Measurements from ENCODE around the gene HIPK1.

HIPK1 gene

DNA sequence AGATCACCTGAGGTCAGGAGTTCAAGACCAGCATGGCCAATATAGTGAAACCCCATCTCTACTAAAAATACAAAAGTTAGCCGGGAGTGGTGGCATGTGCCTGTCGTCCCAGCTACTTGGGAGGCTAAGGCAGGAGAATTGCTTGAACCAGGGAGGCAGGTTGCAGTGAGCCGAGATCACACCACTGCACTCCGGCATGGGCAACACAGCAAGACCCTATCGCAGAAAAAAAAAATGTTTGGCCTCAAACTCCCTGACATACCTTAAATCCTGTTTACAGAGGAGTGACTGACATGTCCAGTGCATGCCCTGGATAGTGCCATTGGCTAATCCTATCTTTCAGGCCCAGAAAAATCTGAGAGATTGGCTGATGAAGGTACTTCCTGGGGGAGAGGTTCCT is 12.2 kb upstream of the HIPK1 start:
- TF ChIP-seq, protein P1, sequence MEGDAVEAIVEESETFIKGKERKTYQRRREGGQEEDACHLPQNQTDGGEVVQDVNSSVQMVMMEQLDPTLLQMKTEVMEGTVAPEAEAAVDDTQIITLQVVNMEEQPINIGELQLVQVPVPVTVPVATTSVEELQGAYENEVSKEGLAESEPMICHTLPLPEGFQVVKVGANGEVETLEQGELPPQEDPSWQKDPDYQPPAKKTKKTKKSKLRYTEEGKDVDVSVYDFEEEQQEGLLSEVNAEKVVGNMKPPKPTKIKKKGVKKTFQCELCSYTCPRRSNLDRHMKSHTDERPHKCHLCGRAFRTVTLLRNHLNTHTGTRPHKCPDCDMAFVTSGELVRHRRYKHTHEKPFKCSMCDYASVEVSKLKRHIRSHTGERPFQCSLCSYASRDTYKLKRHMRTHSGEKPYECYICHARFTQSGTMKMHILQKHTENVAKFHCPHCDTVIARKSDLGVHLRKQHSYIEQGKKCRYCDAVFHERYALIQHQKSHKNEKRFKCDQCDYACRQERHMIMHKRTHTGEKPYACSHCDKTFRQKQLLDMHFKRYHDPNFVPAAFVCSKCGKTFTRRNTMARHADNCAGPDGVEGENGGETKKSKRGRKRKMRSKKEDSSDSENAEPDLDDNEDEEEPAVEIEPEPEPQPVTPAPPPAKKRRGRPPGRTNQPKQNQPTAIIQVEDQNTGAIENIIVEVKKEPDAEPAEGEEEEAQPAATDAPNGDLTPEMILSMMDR (IDR thresholded peaks at IDR 0.05), result no peak
- no peak for TF ChIP-seq ZFX (IDR thresholded peaks at IDR 0.05; ENCODE audit: borderline replicate concordance)
- no peak overlapping the region for H3K27ac ChIP-seq

DNA sequence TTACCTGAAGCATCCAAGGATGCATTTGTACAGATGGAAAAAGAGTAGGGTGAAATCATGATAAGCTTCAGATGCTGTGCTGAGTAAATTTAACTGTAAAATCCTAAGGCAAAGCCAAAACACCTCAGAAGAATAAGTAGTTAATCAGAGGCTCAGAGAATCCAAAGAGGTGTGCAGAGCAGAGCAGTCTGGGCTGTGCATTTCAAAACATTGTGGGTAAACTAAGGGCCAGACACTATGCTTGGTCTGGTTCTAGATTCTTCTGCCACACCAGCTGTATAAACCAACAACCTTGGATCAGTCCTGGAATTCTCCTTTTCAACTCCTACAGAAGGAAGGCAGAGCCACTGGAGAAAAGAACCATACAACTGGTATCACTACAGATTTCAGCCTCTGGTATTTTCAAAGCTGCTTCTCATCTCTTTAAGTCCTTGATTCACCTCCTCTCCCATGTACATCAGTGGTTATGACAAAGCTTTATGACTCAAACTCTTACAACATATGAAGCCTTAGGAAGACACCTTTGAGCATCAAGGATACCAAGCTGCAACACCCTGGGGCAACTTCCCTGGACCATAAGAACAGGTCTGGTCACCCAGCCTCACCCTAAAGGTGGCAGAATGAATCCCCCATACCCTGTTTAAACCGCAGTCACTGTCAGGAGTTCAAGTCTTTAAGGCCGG is 11.6 kb upstream of the HIPK1 start:
- H3K27ac ChIP-seq, result no peak overlapping the region
- TF ChIP-seq ZFX (IDR thresholded peaks at IDR 0.05; ENCODE audit: borderline replicate concordance), result no peak
- TF ChIP-seq, protein P1 (IDR thresholded peaks at IDR 0.05), result no peak

DNA sequence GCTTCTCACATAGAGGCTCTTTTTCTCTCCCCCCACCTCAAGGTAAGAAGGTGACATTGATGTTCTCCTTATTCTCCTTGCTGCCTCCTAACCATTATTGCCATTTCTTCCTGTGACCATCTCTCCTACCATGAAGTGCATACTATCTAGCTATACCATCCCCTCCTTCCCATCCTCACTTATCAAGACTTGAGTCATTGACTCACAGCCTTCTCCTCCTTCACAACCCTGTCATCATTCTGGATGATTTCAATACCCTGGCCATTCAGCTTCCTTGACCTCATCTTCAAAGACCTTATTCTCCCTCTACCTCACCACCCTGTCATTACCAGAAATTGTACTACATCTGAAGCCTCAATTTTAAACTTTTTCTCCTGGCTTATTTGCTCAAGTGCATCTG is 10.9 kb upstream of the HIPK1 start:
- H3K27ac ChIP-seq, result no peak overlapping the region
- TF ChIP-seq ZFX (IDR thresholded peaks at IDR 0.05; ENCODE audit: borderline replicate concordance), result no peak
- TF ChIP-seq, protein P1 (IDR thresholded peaks at IDR 0.05), result no peak

DNA sequence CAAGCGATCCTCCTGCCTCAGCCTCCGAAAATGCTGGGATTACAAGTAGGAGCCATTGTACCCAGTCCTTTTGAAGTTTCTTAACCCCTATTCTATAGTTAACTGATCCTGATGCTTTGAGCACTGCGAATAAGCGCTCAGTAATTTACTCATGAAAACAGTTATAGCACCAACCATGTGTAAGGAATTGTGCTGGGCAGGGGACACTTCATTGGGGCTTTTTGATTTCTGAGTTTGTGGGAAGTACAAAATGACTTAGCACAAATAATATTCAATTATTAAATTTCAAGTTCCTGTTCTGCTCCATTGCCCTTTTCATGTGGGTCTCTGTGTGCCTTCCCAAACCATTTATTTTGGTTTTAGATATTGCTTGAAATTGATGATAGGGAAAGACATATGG is 6.2 kb upstream of the HIPK1 start:
- TF ChIP-seq, protein P1 (IDR thresholded peaks at IDR 0.05), result no peak
- no peak for TF ChIP-seq ZFX (IDR thresholded peaks at IDR 0.05; ENCODE audit: borderline replicate concordance)
- H3K27ac ChIP-seq, result no peak overlapping the region

DNA sequence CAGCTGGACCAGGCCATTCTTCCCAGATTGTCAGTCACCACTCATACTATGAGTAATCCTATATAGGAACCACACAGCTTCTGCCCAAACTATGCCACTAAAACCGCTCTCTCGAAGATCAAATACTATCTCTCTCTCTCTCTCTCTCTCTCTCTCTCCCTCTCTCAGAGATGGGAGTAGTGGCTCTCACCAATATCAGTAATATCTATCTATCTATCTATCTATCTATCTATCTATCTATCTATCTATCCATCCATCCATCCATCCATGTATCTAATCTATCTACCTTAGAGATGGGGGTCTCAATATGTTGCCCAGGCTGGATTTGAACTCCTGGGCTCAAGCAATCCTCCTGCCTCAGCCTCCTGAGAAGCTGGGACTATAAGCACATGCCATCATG is 4.7 kb upstream of the HIPK1 start:
- no peak overlapping the region for H3K27ac ChIP-seq
- TF ChIP-seq, protein P1 (IDR thresholded peaks at IDR 0.05), result no peak
- no peak for TF ChIP-seq ZFX (IDR thresholded peaks at IDR 0.05; ENCODE audit: borderline replicate concordance)

DNA sequence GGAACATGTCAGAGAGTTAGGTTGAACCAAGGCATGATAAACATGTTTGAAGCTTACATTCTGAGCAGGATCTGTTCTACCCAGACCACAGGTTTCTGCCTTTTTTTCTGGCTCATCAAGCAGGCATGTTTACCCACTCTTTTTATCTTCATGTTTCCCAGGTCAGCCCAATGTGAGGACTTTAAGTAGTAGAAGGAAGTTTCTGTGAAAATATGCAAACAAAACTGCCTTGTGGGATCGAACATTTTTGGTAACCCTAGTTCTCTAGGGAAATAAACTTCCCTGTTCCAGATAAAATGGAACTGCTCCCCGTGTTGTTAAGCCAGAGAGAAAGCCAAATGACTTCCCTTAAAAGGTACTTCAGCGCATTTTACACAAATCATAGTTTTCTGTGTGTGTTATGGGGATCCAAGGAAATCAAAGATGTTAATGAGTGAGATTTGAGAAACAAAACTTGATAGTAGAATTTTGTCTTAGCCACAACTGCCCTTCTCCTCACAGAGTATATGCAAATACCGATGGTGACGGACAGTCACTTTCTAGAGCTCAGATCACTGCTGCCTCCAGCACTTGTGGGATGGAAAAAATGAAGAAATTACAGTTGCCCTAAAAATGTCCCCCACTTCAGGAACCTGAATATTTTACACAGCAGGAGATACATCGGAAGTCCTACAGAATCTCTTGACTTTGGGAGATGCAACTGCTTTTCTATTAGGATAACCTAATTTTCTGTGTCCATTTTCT is 765 bp upstream of the HIPK1 start:
- no peak for TF ChIP-seq ZFX (IDR thresholded peaks at IDR 0.05; ENCODE audit: borderline replicate concordance)
- TF ChIP-seq, protein P1 (IDR thresholded peaks at IDR 0.05), result no peak

More for the DNA sequence above, 765 bp upstream of the HIPK1 start:
- peak overlapping the region; percentile 66 for H3K27ac ChIP-seq

Data from 22Rv1 (cell line).